Nephron progenitor cell (in vitro differentiated cells): ENCODE results near the gene TTC12.

ENCODE experiments used
- DNase-seq: peaks from one replicate; pipeline ENCODE4 v3.0.0; 2021
- H3K27ac Mint-ChIP-seq: 2 replicates; pipeline ENCODE4 v1.8.0; 2021; ENCODE audit warnings: mild to moderate bottlenecking, moderate library complexity, mixed read lengths
- H3K27me3 Mint-ChIP-seq: 2 replicates; pipeline ENCODE4 v1.8.0; 2021; ENCODE audit warnings: mild to moderate bottlenecking, low read depth, mixed read lengths; ENCODE audit not compliant: poor library complexity
- H3K36me3 Mint-ChIP-seq: 2 replicates; pipeline ENCODE4 v1.8.0; 2021; ENCODE audit warnings: low read depth, mixed read lengths
- H3K4me1 Mint-ChIP-seq: 2 replicates; pipeline ENCODE4 v1.8.0; 2021; ENCODE audit warnings: mixed read lengths
- H3K4me3 Mint-ChIP-seq: 2 replicates; pipeline ENCODE4 v1.8.0; 2021; ENCODE audit warnings: mild to moderate bottlenecking, moderate library complexity, mixed read lengths
- H3K9me3 Mint-ChIP-seq: 2 replicates; pipeline ENCODE4 v1.8.0; 2021; ENCODE audit warnings: mild to moderate bottlenecking, moderate library complexity, mixed read lengths
- TF ChIP-seq, protein P1 (sequence below): fragments of 200-600 bp; sonication (generic); IDR thresholded peaks from 2 replicates; pipeline ENCODE4 v1.5.0; 2021; ENCODE audit warnings: antibody characterized with exemption

The TTC12 gene

DNA sequence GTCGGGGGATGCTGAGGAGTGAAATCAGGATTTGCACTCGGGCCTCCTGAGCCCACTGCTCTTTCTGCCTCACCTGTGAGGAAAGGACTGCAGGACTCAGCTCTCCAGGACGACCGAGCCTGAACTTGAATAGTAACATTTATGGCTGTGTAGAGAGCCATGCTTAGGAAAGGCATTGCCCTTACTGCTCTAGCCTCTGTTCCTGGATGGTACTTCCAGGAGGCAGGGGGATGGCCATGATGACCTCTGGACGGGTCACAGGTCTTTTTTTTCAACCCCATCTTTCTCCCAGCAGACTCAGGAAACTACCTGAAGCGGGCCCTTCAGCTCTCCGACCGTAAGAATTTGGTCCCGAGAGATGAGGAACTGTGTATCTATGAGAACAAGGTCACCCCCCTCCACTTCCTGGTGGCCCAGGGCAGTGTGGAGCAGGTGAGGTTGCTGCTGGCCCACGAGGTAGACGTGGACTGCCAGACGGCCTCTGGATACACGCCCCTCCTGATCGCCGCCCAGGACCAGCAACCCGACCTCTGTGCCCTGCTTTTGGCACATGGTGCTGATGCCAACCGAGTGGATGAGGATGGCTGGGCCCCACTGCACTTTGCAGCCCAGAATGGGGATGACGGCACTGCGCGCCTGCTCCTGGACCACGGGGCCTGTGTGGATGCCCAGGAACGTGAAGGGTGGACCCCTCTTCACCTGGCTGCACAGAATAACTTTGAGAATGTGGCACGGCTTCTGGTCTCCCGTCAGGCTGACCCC, 84.5 kb downstream of the TTC12 start:
- H3K36me3 Mint-ChIP-seq = no peaks in the 10 kb centered on the region
- no peaks in the 10 kb centered on the region for H3K9me3 Mint-ChIP-seq
- no peak overlapping the region for H3K4me3 Mint-ChIP-seq
- H3K4me1 Mint-ChIP-seq = no peaks in the 10 kb centered on the region
- TF ChIP-seq, protein P1, sequence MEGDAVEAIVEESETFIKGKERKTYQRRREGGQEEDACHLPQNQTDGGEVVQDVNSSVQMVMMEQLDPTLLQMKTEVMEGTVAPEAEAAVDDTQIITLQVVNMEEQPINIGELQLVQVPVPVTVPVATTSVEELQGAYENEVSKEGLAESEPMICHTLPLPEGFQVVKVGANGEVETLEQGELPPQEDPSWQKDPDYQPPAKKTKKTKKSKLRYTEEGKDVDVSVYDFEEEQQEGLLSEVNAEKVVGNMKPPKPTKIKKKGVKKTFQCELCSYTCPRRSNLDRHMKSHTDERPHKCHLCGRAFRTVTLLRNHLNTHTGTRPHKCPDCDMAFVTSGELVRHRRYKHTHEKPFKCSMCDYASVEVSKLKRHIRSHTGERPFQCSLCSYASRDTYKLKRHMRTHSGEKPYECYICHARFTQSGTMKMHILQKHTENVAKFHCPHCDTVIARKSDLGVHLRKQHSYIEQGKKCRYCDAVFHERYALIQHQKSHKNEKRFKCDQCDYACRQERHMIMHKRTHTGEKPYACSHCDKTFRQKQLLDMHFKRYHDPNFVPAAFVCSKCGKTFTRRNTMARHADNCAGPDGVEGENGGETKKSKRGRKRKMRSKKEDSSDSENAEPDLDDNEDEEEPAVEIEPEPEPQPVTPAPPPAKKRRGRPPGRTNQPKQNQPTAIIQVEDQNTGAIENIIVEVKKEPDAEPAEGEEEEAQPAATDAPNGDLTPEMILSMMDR = no peak
- H3K27me3 Mint-ChIP-seq = peaks cover 31% of the 10 kb centered on the region
- no peak for DNase-seq
- H3K27ac Mint-ChIP-seq = no peak overlapping the region

DNA sequence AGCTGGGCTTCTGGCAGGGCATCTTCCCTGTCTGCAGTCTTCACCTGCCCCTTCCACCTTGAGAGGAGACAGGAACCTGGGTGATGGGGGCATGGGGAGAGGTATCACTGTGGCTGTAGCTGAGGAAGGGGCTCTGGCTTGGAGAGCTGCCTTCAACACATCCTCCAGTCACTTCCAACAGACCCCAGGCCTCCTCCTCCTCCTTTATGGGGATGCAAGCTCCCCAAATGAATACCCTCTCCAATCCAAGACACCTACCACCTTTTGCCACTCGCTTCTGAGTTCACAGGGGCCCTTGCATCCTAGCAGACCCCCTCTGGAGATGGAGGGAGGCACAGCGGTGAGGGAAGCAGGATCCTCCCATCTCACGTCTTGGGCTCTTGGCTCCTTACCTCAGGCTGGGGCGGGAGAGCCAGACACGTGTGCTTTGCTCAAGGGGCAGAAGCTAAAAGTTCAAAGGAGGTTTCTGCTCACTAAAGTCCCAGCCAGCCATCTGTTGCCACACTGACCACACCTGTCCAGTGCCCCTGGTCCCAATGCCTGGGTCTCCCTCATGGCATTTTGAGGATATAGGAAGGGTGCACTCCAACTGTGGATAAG, 86.3 kb downstream of the TTC12 start:
- Mint-ChIP-seq H3K4me1 (peaks cover 10% of the 10 kb centered on the region), H3K9me3 (no peaks in the 10 kb centered on the region), H3K27ac (no peak overlapping the region), H3K27me3 (peaks cover 34% of the 10 kb centered on the region), H3K36me3 (no peaks in the 10 kb centered on the region), H3K4me3 (no peak overlapping the region)
- TF ChIP-seq, protein P1 = no peak
- DNase-seq = no peak

DNA sequence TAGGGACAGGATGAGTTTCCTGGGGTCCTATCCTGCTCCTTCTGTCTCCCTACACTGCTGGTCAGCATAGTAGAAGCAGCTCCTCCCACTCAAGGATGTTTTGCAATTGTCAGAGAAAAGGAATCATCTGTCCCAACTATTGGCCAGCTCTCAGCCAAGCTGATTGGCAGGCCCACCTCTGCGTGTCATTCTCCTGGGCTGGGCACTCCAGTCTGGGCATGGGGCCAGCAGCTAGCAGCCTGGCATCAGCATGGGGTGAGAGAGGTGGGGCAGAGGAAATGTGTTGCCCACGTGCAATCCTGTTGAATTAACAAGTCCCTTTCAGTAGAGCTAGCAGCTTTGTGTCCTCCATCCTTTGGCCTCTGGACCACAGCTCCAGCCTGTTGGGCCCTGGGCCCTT, 87.3 kb downstream of the TTC12 start:
- Mint-ChIP-seq H3K27ac (no peak overlapping the region), H3K4me3 (no peak overlapping the region), H3K9me3 (no peaks in the 10 kb centered on the region), H3K27me3 (peaks cover 34% of the 10 kb centered on the region), H3K4me1 (peaks cover 17% of the 10 kb centered on the region), H3K36me3 (no peaks in the 10 kb centered on the region)
- TF ChIP-seq, protein P1 = no peak
- DNase-seq = no peak

DNA sequence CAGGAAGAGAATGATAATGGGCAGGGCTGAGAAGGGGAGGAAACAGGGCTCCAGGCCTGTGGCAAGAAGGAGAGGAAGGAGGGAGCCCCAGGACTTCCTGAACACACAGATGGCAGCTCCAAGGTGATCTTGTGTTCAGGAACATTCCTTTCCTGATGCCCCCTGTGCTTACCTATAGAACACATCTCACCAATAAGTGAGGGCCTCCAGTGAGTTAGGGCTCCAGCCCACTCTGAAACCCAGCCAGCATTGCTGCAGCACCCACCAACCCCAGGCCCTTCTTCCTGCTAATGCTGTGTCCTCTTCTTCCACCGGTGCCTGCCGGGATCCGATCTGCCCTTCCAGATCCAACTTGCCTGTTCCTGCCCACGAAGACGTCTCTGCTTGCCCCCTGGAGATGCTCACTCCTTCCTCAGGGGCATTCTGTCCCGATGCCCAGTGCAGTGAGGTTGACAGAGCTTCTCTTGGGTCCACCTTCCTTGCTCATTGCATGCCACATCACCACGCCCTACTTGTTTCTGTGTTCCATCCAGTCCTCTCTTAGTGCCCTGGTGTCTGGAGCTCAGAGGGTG, 90.6 kb downstream of the TTC12 start:
- TF ChIP-seq, protein P1 = no peak
- Mint-ChIP-seq H3K27me3 (peaks cover 38% of the 10 kb centered on the region), H3K4me1 (peaks cover 21% of the 10 kb centered on the region), H3K4me3 (no peak overlapping the region), H3K36me3 (no peaks in the 10 kb centered on the region), H3K9me3 (no peaks in the 10 kb centered on the region), H3K27ac (no peak overlapping the region)
- no peak for DNase-seq

DNA sequence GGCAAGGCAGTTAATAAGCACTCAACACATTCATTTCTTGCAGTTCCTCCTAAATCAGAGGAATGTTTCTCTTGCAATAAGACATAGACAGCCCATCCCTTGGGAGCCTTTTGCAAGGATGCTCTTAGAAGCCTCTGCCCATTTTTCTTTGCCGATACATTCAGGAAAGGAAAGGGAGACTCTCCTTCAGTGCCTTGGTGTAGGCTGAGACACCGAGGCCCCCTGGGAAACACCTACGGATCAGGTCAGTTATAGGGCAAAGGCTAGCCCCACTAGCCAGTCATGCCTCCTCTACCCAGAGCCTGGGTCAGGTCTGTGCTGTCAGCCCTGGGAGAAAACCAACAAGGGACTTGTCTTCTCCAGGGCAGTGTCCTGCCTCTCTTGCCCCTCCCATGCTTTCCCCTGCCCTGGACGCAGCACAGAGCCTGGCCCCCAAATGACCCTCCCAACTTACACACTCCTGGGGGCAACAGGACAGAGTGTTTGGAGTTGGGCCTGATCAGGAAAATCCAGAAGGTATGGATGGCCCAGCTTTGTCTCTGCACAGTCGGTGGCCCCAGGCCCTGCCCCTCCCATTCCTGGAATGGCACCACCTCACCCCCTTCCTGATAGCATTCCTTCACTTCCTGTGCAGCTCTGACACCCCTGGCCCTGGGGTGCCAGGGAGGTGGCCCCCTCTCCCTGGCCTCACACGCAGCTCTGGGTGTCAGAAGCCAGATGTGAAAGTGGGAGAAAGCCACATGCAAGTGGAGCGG, 91.5 kb downstream of the TTC12 start:
- Mint-ChIP-seq H3K4me3 (no peak overlapping the region), H3K9me3 (no peaks in the 10 kb centered on the region), H3K27ac (no peak overlapping the region), H3K27me3 (peaks cover 38% of the 10 kb centered on the region), H3K4me1 (peaks cover 21% of the 10 kb centered on the region), H3K36me3 (no peaks in the 10 kb centered on the region)
- TF ChIP-seq, protein P1 = no peak
- no peak for DNase-seq
